HEK293 (cell line): ENCODE results near the gene CTIF.
A peak's percentile ranks its signal among the peaks of the same experiment; 100 is the strongest.

Experiments used
- CTCF ChIA-PET: fragments of 350-600 bp; formaldehyde crosslinking; extraction: SDS; loops from one replicate; lab custom pipeline; 2021; ENCODE audit warnings: antibody characterized with exemption; lab: Yijun Ruan, JAX
- POLR2A ChIA-PET: fragments of 300-600 bp; formaldehyde crosslinking; extraction: SDS; loops from one replicate; lab custom pipeline; 2020; ENCODE audit warnings: antibody characterized with exemption, inconsistent platforms; lab: Yijun Ruan, JAX
- H3K27ac ChIP-seq: fragments of 200-500 bp; sonication (Bioruptor generic); 2 replicates; pipeline ENCODE4 v1.5.1; 2014; ENCODE audit warnings: low read depth, low read length, control low read depth, inconsistent platforms; ENCODE audit errors: extremely low read depth
- H3K36me3 ChIP-seq, 2 experiments: fragments of 200-500 bp in 1 of 2; sonication (Bioruptor generic) in 1 of 2; 1 replicate in 1 of 2; 2 replicates in 1 of 2; pipeline ENCODE4 v1.5.1; 2014 to 2017; ENCODE audit warnings: inconsistent platforms in 2 of 2, low read length in 2 of 2; ENCODE audit not compliant: control insufficient read depth in 2 of 2, insufficient read depth in 1 of 2
- H3K4me1 ChIP-seq: fragments of 200-500 bp; sonication (Bioruptor generic); 2 replicates; pipeline ENCODE4 v1.5.1; 2014; ENCODE audit warnings: mild to moderate bottlenecking, low read length, inconsistent platforms; ENCODE audit not compliant: control insufficient read depth, insufficient read depth
- H3K4me3 ChIP-seq: 2 replicates; pipeline ENCODE4 v1.5.1; 2011; ENCODE audit warnings: low read depth, mild to moderate bottlenecking, control low read depth, low read length, moderate library complexity
- H3K9me3 ChIP-seq: fragments of 200-500 bp; sonication (Bioruptor generic); 2 replicates; pipeline ENCODE4 v1.5.1; 2014; ENCODE audit warnings: low read depth, low read length, inconsistent platforms; ENCODE audit not compliant: control insufficient read depth, insufficient read depth
- GLIS2 ChIP-seq: fragments of 450-650 bp; formaldehyde crosslinking; IDR thresholded peaks from 2 replicates; pipeline ENCODE4 v1.5.1; 2016; ENCODE audit warnings: missing biosample characterization, missing genetic modification characterization
- HIC1 ChIP-seq: fragments of 450-650 bp; formaldehyde crosslinking; IDR thresholded peaks from 2 replicates; pipeline ENCODE4 v1.5.1; 2016; ENCODE audit warnings: missing biosample characterization, missing genetic modification characterization
- KLF1 ChIP-seq: fragments of 450-650 bp; formaldehyde crosslinking; IDR thresholded peaks from 2 replicates; pipeline ENCODE4 v1.5.1; 2016; ENCODE audit warnings: missing biosample characterization, missing genetic modification characterization
- ZBTB44 ChIP-seq: fragments of 450-650 bp; IDR thresholded peaks from 2 replicates; pipeline ENCODE4 v1.5.1; 2018; ENCODE audit warnings: missing biosample characterization, mild to moderate bottlenecking, missing genetic modification characterization
- ZBTB8A ChIP-seq: fragments of 450-650 bp; formaldehyde crosslinking; IDR thresholded peaks from 2 replicates; pipeline ENCODE4 v1.5.1; 2016; ENCODE audit warnings: missing biosample characterization, missing genetic modification characterization
- ZNF140 ChIP-seq: fragments of 450-650 bp; formaldehyde crosslinking; IDR thresholded peaks from 2 replicates; pipeline ENCODE4 v1.5.1; 2016; ENCODE audit warnings: missing biosample characterization, missing genetic modification characterization
- ZNF146 ChIP-seq: fragments of 450-650 bp; formaldehyde crosslinking; IDR thresholded peaks from 2 replicates; pipeline ENCODE4 v1.5.1; 2016; ENCODE audit warnings: missing biosample characterization, missing genetic modification characterization
- ZNF148 ChIP-seq: fragments of 450-650 bp; formaldehyde crosslinking; IDR thresholded peaks from 2 replicates; pipeline ENCODE4 v1.5.0; 2017; ENCODE audit warnings: missing biosample characterization, missing genetic modification characterization, borderline replicate concordance
- ZNF223 ChIP-seq: fragments of 450-650 bp; formaldehyde crosslinking; IDR thresholded peaks from 2 replicates; pipeline ENCODE4 v1.5.1; 2016; ENCODE audit warnings: missing biosample characterization, missing genetic modification characterization
- ZNF24 ChIP-seq: fragments of 450-650 bp; formaldehyde crosslinking; IDR thresholded peaks from 2 replicates; pipeline ENCODE4 v1.5.1; 2016; ENCODE audit warnings: missing biosample characterization, missing genetic modification characterization
- ZNF473 ChIP-seq: fragments of 450-650 bp; formaldehyde crosslinking; IDR thresholded peaks from 2 replicates; pipeline ENCODE4 v1.5.1; 2017; ENCODE audit warnings: missing biosample characterization, missing genetic modification characterization
- ZNF580 ChIP-seq: fragments of 450-650 bp; formaldehyde crosslinking; IDR thresholded peaks from 2 replicates; pipeline ENCODE4 v1.5.1; 2016; ENCODE audit warnings: missing biosample characterization, missing genetic modification characterization
- ZNF600 ChIP-seq: fragments of 450-650 bp; formaldehyde crosslinking; IDR thresholded peaks from 2 replicates; pipeline ENCODE4 v1.5.1; 2016; ENCODE audit warnings: missing biosample characterization, missing genetic modification characterization
- ZNF654 ChIP-seq: fragments of 450-650 bp; formaldehyde crosslinking; IDR thresholded peaks from 2 replicates; pipeline ENCODE4 v1.5.1; 2016; ENCODE audit warnings: low read depth, missing biosample characterization, missing genetic modification characterization
- ZNF692 ChIP-seq: fragments of 450-650 bp; formaldehyde crosslinking; IDR thresholded peaks from 2 replicates; pipeline ENCODE4 v1.5.1; 2016; ENCODE audit warnings: missing biosample characterization, missing genetic modification characterization
- ZNF701 ChIP-seq: fragments of 450-650 bp; formaldehyde crosslinking; IDR thresholded peaks from 2 replicates; pipeline ENCODE4 v1.5.1; 2016; ENCODE audit warnings: missing biosample characterization, missing genetic modification characterization
- ZNF785 ChIP-seq: fragments of 450-650 bp; formaldehyde crosslinking; IDR thresholded peaks from 2 replicates; pipeline ENCODE4 v1.5.1; 2016; ENCODE audit warnings: missing biosample characterization, missing genetic modification characterization
- TF ChIP-seq, protein P1 (sequence below): fragments of 450-650 bp; formaldehyde crosslinking; IDR thresholded peaks from 2 replicates; pipeline ENCODE4 v1.5.1; 2016; ENCODE audit warnings: missing biosample characterization, missing genetic modification characterization

CTIF gene

GRCh38 chr18:48663931-48664847, 125.4 kb downstream of the CTIF start (continued):
- TF ChIP-seq ZBTB44 (tag by site-specific recombination) = no peak
- TF ChIP-seq ZNF692 (tag by site-specific recombination) = no peak
- TF ChIP-seq ZBTB8A (tag by site-specific recombination) = 0 out of 2 replicates have a peak, but pooled peaks have one; percentile 14
- TF ChIP-seq GLIS2 = peak; percentile 57
- no peak for TF ChIP-seq ZNF24 (tag by site-specific recombination)
- no peak for TF ChIP-seq ZNF148
- TF ChIP-seq ZNF473 = no peak
- TF ChIP-seq ZNF223 = no peak
- peak; percentile 77 for TF ChIP-seq ZNF654 (tag by site-specific recombination)
- peak; percentile 8; the same call in 1 of the 2 replicates for TF ChIP-seq KLF1 (tag by site-specific recombination)
- TF ChIP-seq ZNF785 (tag by site-specific recombination) = no peak
- no peak for TF ChIP-seq HIC1 (tag by site-specific recombination)
- no peak for TF ChIP-seq ZNF701 (tag by site-specific recombination)

DNA sequence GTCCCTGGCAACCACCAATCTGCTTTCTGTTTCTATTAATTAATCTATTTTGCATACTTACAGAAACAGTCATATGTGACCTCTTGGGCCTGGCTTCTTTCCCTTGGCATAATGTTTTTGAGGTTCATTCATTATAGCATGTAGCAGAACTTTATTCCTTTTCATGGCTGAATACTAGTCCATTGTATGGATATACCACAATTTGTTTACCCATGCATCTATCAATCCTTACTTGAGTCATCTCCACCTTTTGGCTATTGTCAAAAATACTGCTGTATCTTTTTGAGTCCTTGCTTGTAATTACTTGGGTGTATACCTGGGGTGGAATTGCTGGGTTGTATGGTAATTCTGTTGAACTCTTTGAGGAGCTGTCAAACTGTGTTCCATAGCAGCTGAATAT, 126.8 kb downstream of the CTIF start:
- ChIA-PET CTCF (interaction anchor here (2.7 to 6.1 kb wide), 2 partner anchors 190 kb away, joined by 9 to 71 read pairs; no protein-coding TSS in a partner anchor), POLR2A (no interaction called here)
- Histone ChIP-seq H3K4me3 (no peak overlapping the region), H3K4me1 (peaks cover 12% of the 10 kb centered on the region), H3K9me3 (no peaks in the 10 kb centered on the region), H3K27ac (no peak overlapping the region), H3K36me3 (peaks cover 0 to under 1% of the 10 kb centered on the region in 2 experiments; a peak in 2 of 3 replicates)
- no peak for TF ChIP-seq ZNF600 (tag by site-specific recombination)
- TF ChIP-seq ZNF580 (tag by site-specific recombination) = peak; percentile 77; the same call in 1 of the 2 replicates
- TF ChIP-seq ZNF140 (tag by site-specific recombination) = 0 out of 2 replicates have a peak, but pooled peaks have one; percentile 27
- TF ChIP-seq, protein P1, sequence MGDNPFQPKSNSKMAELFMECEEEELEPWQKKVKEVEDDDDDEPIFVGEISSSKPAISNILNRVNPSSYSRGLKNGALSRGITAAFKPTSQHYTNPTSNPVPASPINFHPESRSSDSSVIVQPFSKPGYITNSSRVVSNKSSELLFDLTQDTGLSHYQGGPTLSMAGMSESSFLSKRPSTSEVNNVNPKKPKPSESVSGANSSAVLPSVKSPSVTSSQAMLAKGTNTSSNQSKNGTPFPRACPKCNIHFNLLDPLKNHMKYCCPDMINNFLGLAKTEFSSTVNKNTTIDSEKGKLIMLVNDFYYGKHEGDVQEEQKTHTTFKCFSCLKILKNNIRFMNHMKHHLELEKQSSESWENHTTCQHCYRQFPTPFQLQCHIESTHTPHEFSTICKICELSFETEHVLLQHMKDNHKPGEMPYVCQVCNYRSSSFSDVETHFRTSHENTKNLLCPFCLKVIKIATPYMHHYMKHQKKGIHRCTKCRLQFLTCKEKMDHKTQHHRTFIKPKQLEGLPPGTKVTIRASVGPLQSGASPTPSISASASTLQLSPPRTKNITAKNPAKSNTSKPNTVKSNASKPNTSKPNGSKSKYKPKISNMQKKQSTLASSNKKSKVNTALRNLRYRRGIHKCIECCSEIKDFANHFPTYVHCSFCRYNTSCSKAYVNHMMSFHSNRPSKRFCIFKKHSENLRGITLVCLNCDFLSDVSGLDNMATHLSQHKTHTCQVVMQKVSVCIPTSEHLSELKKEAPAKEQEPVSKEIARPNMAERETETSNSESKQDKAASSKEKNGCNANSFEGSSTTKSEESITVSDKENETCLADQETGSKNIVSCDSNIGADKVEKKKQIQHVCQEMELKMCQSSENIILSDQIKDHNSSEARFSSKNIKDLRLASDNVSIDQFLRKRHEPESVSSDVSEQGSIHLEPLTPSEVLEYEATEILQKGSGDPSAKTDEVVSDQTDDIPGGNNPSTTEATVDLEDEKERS (tag by site-specific recombination) = 0 out of 2 replicates have a peak, but pooled peaks have one; percentile 63
- peak; percentile 97 for TF ChIP-seq ZNF146
